HepG2 (cell line): ENCODE results near the gene NUP93. TPM values are rescaled to one million over a fixed set of nuclear protein-coding genes. Genes with fewer than 3 reads are reported as not detected.

Experiments used
- ATF5 ChIP-seq: sonication (generic); formaldehyde crosslinking; IDR thresholded peaks from 2 replicates; pipeline ENCODE4 v1.4.0; 2020; ENCODE audit warnings: mild to moderate bottlenecking, low read depth, missing genetic modification reagents
- SAFB2 ChIP-seq: sonication (generic); formaldehyde crosslinking; IDR thresholded peaks from 2 replicates; pipeline ENCODE4 v1.5.1; 2020; ENCODE audit warnings: missing genetic modification reagents, low read depth, mild to moderate bottlenecking, borderline replicate concordance
- SALL1 ChIP-seq: sonication (generic); formaldehyde crosslinking; IDR thresholded peaks from 2 replicates; pipeline ENCODE4 v1.8.0; 2022; ENCODE audit warnings: mild to moderate bottlenecking, missing genetic modification reagents
- ZBTB38 ChIP-seq: sonication (generic); formaldehyde crosslinking; IDR thresholded peaks from 2 replicates; pipeline ENCODE4 v1.5.1; 2020; ENCODE audit warnings: mild to moderate bottlenecking, missing genetic modification reagents
- ZNF260 ChIP-seq: sonication (generic); formaldehyde crosslinking; IDR thresholded peaks from 2 replicates; pipeline ENCODE4 v1.4.0; 2020; ENCODE audit warnings: missing genetic modification reagents, low read depth, mild to moderate bottlenecking, borderline replicate concordance
- ZNF891 ChIP-seq: sonication (generic); formaldehyde crosslinking; IDR thresholded peaks from 2 replicates; pipeline ENCODE4 v1.5.0; 2020; ENCODE audit warnings: mild to moderate bottlenecking, missing genetic modification reagents
- polyA plus RNA-seq, 8 experiments: library from polyadenylated mRNA; depleted of rRNA in 3 of 8; stranded (reverse) in 7 of 8; unstranded in 1 of 8; fragments of >200 nt; fragmentation: Illumina TruSeq in 4 of 8; extraction: Trizol in 4 of 8; gene quantifications; 2 replicates each; pipeline versions ENCODE4 v1.2.1 to v1.2.3, GENCODE V29; 2011 to 2016; ENCODE audit warnings: low read depth in 4 of 8, missing spikeins in 1 of 8, mixed read lengths in 1 of 8; ENCODE audit not compliant: insufficient read depth in 1 of 8
- total RNA-seq, 5 experiments: library from RNA; depleted of rRNA; stranded (reverse); fragments of >200 nt; fragmentation: Illumina TruSeq; extraction: Trizol; gene quantifications; 2 replicates each; pipeline ENCODE4 v1.2.3, GENCODE V29; 2016; ENCODE audit warnings: low read depth in 1 of 5
- TF ChIP-seq, protein P1 (sequence below): IDR thresholded peaks from 2 replicates; pipeline ENCODE4 v1.4.0; 2020; ENCODE audit warnings: mild to moderate bottlenecking, missing genetic modification reagents
- TF ChIP-seq, protein P2 (sequence below), 2 experiments: sonication (generic) in 1 of 2; formaldehyde crosslinking in 1 of 2; IDR thresholded peaks; 2 replicates each; pipeline versions ENCODE4 v1.4.0 to v1.6.1; 2016 to 2020; ENCODE audit warnings: borderline replicate concordance in 1 of 2, low read depth in 1 of 2, mild to moderate bottlenecking in 1 of 2, missing genetic modification reagents in 1 of 2
- TF ChIP-seq, protein P3 (sequence below): sonication (generic); formaldehyde crosslinking; IDR thresholded peaks from 2 replicates; pipeline ENCODE4 v1.5.0; 2020; ENCODE audit warnings: mild to moderate bottlenecking, missing genetic modification reagents
- TF ChIP-seq, protein P4 (sequence below): sonication (generic); formaldehyde crosslinking; IDR thresholded peaks from 2 replicates; pipeline ENCODE4 v1.4.0; 2020; ENCODE audit warnings: missing genetic modification reagents, mild to moderate bottlenecking, borderline replicate concordance

Gene NUP93
- total and polyA plus RNA-seq, 2 of the 13 experiments (the other 11 are each of a cell fraction or from before 2014, with no cell fraction given) = 58.5 to 140 TPM

DNA sequence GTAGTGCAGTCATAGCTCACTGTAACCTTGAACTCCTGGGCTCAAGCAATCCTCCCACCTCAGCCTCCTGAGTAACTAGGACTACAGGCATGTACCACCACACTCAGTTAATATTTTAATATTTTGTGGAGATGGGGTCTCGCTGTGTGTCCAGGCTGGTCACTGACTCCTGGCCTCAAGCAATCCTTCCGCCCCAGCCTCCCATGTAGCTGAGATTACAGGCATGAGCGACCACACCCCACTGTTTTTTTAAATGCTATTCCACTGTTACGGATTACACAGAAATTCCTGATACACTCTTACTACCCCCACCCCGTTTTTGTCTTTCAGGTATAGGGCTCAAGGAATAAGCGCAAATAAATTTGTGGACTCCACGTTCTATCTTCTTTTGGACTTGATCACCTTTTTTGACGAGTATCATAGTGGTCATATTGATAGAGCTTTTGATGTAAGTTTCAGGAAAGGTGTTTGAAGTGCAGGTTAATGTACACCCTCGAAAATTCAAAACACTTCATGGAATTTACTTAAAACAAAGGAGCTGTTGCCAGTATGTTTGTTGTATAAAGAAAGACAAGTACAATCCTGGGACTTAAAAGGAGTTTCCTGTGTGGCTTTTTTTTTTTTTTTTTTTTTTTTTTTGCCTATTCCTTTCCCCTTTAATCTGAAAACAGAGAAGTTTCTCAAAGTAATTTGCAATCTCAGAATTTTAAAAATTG, 108.9 kb downstream of the NUP93 start (continued):
- TF ChIP-seq, protein P1, sequence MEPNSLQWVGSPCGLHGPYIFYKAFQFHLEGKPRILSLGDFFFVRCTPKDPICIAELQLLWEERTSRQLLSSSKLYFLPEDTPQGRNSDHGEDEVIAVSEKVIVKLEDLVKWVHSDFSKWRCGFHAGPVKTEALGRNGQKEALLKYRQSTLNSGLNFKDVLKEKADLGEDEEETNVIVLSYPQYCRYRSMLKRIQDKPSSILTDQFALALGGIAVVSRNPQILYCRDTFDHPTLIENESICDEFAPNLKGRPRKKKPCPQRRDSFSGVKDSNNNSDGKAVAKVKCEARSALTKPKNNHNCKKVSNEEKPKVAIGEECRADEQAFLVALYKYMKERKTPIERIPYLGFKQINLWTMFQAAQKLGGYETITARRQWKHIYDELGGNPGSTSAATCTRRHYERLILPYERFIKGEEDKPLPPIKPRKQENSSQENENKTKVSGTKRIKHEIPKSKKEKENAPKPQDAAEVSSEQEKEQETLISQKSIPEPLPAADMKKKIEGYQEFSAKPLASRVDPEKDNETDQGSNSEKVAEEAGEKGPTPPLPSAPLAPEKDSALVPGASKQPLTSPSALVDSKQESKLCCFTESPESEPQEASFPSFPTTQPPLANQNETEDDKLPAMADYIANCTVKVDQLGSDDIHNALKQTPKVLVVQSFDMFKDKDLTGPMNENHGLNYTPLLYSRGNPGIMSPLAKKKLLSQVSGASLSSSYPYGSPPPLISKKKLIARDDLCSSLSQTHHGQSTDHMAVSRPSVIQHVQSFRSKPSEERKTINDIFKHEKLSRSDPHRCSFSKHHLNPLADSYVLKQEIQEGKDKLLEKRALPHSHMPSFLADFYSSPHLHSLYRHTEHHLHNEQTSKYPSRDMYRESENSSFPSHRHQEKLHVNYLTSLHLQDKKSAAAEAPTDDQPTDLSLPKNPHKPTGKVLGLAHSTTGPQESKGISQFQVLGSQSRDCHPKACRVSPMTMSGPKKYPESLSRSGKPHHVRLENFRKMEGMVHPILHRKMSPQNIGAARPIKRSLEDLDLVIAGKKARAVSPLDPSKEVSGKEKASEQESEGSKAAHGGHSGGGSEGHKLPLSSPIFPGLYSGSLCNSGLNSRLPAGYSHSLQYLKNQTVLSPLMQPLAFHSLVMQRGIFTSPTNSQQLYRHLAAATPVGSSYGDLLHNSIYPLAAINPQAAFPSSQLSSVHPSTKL (CRISPR knock-in tag) = peak; percentile 67
- TF ChIP-seq, protein P2, sequence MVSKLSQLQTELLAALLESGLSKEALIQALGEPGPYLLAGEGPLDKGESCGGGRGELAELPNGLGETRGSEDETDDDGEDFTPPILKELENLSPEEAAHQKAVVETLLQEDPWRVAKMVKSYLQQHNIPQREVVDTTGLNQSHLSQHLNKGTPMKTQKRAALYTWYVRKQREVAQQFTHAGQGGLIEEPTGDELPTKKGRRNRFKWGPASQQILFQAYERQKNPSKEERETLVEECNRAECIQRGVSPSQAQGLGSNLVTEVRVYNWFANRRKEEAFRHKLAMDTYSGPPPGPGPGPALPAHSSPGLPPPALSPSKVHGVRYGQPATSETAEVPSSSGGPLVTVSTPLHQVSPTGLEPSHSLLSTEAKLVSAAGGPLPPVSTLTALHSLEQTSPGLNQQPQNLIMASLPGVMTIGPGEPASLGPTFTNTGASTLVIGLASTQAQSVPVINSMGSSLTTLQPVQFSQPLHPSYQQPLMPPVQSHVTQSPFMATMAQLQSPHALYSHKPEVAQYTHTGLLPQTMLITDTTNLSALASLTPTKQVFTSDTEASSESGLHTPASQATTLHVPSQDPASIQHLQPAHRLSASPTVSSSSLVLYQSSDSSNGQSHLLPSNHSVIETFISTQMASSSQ (IDR thresholded peaks at IDR 0.05; ENCODE audit: low read depth) = peak; percentile 89
- TF ChIP-seq, protein P2 (CRISPR knock-in tag; IDR thresholded peaks at IDR 0.05; ENCODE audit: borderline replicate concordance) = peak; percentile 21; the same call in 1 of the 2 replicates
- TF ChIP-seq, protein P3, sequence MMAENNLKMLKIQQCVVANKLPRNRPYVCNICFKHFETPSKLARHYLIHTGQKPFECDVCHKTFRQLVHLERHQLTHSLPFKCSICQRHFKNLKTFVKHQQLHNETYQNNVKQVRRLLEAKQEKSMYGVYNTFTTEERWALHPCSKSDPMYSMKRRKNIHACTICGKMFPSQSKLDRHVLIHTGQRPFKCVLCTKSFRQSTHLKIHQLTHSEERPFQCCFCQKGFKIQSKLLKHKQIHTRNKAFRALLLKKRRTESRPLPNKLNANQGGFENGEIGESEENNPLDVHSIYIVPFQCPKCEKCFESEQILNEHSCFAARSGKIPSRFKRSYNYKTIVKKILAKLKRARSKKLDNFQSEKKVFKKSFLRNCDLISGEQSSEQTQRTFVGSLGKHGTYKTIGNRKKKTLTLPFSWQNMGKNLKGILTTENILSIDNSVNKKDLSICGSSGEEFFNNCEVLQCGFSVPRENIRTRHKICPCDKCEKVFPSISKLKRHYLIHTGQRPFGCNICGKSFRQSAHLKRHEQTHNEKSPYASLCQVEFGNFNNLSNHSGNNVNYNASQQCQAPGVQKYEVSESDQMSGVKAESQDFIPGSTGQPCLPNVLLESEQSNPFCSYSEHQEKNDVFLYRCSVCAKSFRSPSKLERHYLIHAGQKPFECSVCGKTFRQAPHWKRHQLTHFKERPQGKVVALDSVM (CRISPR knock-in tag) = peak; percentile 97
- TF ChIP-seq ZNF891 (CRISPR knock-in tag) (no peak), ZBTB38 (CRISPR knock-in tag) (peak; percentile 92), SALL1 (peak; percentile 34; the same call in 1 of the 2 replicates), SAFB2 (CRISPR knock-in tag) (no peak), ZNF260 (CRISPR knock-in tag) (no peak), ATF5 (CRISPR knock-in tag) (no peak)
- TF ChIP-seq, protein P4, sequence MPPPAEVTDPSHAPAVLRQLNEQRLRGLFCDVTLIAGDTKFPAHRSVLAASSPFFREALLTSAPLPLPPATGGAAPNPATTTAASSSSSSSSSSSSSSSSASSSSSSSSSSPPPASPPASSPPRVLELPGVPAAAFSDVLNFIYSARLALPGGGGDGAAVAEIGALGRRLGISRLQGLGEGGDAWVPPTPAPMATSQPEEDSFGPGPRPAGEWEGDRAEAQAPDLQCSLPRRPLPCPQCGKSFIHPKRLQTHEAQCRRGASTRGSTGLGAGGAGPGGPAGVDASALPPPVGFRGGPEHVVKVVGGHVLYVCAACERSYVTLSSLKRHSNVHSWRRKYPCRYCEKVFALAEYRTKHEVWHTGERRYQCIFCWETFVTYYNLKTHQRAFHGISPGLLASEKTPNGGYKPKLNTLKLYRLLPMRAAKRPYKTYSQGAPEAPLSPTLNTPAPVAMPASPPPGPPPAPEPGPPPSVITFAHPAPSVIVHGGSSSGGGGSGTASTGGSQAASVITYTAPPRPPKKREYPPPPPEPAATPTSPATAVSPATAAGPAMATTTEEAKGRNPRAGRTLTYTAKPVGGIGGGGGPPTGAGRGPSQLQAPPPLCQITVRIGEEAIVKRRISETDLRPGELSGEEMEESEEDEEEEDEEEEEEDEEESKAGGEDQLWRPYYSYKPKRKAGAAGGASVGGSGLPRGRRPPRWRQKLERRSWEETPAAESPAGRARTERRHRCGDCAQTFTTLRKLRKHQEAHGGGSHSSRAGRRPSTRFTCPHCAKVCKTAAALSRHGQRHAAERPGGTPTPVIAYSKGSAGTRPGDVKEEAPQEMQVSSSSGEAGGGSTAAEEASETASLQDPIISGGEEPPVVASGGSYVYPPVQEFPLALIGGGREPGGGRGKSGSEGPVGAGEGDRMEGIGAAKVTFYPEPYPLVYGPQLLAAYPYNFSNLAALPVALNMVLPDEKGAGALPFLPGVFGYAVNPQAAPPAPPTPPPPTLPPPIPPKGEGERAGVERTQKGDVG (CRISPR knock-in tag) = peak; percentile 79
